IgD-negative memory B cell (primary cell): ENCODE measurements around the gene GTPBP6. TPM values are rescaled to one million over a fixed set of nuclear protein-coding genes. Genes with fewer than 3 reads are reported as not detected.

Experiments used
- H3K27ac Mint-ChIP-seq, 3 donors: one replicate each; pipeline ENCODE4 v1.8.0; 2020 to 2022; ENCODE audit warnings: mild to moderate bottlenecking in 3 of 3, mixed read lengths in 3 of 3, moderate library complexity in 1 of 3
- H3K27me3 Mint-ChIP-seq: one replicate; pipeline ENCODE4 v1.8.0; 2021; ENCODE audit warnings: mixed read lengths
- H3K36me3 Mint-ChIP-seq: one replicate; pipeline ENCODE4 v1.8.0; 2020; ENCODE audit warnings: mild to moderate bottlenecking, mixed read lengths
- H3K4me1 Mint-ChIP-seq, 3 donors: one replicate each; pipeline ENCODE4 v1.8.0; 2020 to 2022; ENCODE audit warnings: mixed read lengths in 3 of 3, mild to moderate bottlenecking in 1 of 3
- H3K4me3 Mint-ChIP-seq, 4 donors: one replicate each; pipeline ENCODE4 v1.8.0; 2020 to 2022; ENCODE audit warnings: mild to moderate bottlenecking in 4 of 4, mixed read lengths in 4 of 4, moderate library complexity in 3 of 4
- H3K9me3 Mint-ChIP-seq, 3 donors: one replicate each; pipeline ENCODE4 v1.8.0; 2020 to 2021; ENCODE audit warnings: mixed read lengths in 3 of 3, mild to moderate bottlenecking in 1 of 3
- polyA plus RNA-seq: library from polyadenylated mRNA; unstranded; fragments of 300-500 nt; fragmentation: Illumina TruSeq; gene quantifications from one replicate; pipeline ENCODE4 v1.2.3, GENCODE V29; 2021

The GTPBP6 gene
- polyA plus RNA-seq, 1 donor from 2014 or later, result 40.8 TPM

DNA sequence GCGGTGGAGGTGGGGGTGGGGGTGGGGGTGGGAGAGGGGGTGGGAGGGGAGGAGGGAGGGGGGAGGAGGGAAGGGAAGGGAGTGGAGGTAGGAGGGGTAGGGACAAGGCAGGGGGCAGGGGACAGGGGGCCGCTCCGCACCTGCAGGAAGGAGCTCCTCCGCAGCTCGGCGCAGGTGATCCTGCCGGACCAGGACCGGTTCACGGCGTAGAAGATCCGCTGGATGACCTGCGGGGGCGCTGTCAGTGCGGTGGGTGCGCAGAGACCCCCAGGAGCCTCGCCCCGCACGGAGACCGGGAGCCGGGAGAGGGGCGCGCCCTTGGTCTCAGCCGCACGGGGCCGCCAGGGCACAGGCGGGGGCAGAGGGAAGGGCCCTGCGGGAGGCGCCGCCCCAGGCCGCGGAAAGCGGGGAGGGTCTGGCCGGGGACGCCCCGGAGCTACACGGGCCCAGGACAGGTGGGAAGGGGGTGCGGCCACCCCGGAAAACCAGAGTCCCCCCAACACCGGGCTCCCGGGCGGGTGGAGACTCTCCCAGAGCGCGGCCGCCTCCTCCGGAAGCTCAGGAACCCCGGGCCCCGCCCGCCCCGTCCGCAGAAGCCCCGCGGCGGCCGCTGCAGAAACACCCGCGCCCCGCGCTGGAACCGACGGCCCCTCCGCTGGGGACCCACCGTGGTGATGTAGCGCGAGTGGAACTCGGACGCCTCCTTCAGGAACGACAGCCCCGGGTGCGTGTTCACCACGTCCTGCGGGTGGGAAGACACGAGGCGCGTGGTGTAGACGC is 27.6 kb upstream of the GTPBP6 start:
- Mint-ChIP-seq H3K4me3 (no peak overlapping the region), H3K27me3 (no peaks in the 10 kb centered on the region), H3K9me3 (peaks cover 0 to 1% (median 0%) of the 10 kb centered on the region in 3 donors), H3K4me1 (peaks cover 0 to 3% (median 0%) of the 10 kb centered on the region in 3 donors), H3K36me3 (peaks cover 2% of the 10 kb centered on the region), H3K27ac (no peak overlapping the region)

DNA sequence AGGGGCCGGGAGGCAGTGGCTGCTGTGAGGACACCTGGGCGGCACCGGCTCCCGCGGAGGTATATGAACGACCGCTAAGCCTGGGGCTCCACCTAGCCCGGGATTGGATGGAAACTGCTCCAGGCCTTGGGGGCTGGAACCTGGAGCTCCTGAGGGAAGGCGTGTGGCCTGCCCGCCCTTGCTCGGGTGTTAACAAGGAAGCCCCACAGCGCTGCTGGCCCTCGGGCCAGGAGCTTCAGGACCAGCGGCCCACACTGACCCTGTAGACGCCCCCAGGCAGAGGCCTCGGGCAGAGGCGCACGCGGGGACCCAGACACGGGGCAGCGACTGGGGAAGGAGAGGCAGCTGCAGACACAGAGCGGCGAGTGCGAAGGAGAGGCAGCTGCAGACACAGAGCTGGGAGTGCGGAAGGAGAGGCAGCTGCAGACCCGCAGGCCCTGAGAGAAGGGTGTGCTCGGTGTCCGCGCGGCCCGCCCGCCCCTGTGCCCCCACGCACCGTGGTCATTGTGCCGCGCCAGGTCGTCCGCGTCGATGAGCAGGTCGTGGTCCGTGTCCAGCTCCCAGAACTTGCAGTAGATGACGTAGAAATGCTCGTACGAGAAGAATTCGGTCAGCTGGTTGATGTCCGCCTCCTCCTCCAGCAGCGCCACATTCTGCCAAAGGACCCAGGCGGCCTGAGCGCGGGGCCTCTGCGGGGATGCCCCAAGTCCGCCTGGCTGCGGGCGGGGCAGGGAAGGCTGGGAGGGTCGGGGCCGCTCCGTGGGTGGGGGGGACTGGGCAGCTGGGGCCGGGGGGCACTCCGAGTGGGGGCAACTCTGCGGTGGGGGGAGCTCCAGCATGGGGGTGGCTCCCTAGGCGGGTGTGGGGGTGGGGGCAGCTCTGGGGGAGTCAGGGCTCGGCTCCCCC is 26.7 kb upstream of the GTPBP6 start:
- H3K27me3 Mint-ChIP-seq, result no peaks in the 10 kb centered on the region
- H3K4me1 Mint-ChIP-seq, result peaks cover 0 to 3% (median 0%) of the 10 kb centered on the region in 3 donors
- H3K9me3 Mint-ChIP-seq, result peaks cover 0 to 1% (median 0%) of the 10 kb centered on the region in 3 donors
- H3K27ac Mint-ChIP-seq, result no peak overlapping the region
- H3K4me3 Mint-ChIP-seq, result no peak overlapping the region
- H3K36me3 Mint-ChIP-seq, result peaks cover 2% of the 10 kb centered on the region

DNA sequence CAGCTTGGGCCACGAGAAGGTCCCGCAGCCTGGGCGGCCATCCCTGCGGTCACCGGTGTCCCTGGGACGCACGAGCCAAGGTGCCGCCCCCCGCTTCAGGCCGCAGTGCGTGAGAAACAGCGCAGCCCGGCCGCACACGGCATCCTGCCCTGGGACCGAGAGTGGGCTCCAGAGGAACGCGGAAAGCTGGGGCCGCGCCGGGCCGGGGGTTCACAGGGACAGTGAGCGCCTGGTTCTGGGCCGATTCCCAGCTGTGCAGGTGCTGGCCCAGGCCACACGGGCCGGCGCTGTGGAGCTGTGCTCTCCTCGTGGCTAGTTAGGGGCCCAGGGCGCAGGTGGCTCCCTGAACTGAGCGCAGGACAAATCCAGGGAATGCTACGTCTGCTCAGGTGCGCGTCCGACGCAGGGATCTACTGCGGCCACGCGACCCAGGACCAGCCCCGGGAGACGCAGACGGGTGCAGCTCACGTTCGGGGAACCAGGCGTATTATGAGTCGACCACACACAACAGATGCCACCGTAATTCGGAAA is 25.8 kb upstream of the GTPBP6 start:
- H3K9me3 Mint-ChIP-seq, result peaks cover 0 to 1% (median 0%) of the 10 kb centered on the region in 3 donors
- peaks cover 2% of the 10 kb centered on the region for H3K36me3 Mint-ChIP-seq
- H3K4me1 Mint-ChIP-seq, result peaks cover 0 to 3% (median 0%) of the 10 kb centered on the region in 3 donors
- H3K4me3 Mint-ChIP-seq, result no peak overlapping the region
- no peak overlapping the region for H3K27ac Mint-ChIP-seq
- no peaks in the 10 kb centered on the region for H3K27me3 Mint-ChIP-seq

DNA sequence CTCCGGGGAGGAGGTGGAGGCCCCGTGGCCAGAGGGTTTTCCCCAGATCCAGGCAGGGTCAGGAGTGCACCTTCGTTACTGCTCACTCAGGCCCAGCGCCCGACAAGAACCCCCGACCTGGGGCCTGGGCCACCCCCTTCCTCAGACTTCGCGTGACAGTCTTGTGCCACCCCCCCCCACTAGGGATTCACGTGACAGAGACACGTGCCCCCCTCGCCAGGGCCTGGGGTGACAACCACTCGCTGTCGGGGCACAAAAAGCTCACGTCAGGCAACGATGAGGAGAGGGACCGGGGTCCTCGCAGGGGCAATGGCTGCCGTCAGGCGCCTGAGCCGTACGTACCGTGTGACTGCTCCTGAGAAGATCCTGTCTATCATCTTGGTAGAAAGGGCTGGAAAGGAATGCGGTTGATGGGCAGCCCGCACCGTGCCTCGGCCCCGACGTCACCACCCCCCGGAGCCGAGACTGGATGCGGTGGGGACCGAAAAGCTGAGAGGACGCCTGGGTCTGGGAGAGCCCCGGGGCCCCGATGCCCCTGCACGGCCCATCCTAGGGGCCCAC is 23.0 kb upstream of the GTPBP6 start:
- peaks cover 0 to 2% (median 0%) of the 10 kb centered on the region in 3 donors for H3K4me1 Mint-ChIP-seq
- no peaks in the 10 kb centered on the region for H3K27me3 Mint-ChIP-seq
- peaks cover 0 to 1% (median 0%) of the 10 kb centered on the region in 3 donors for H3K9me3 Mint-ChIP-seq
- H3K27ac Mint-ChIP-seq, result peak overlapping the region in 1 of 3 donors; percentile 59
- H3K4me3 Mint-ChIP-seq, result no peak overlapping the region
- no peaks in the 10 kb centered on the region for H3K36me3 Mint-ChIP-seq

DNA sequence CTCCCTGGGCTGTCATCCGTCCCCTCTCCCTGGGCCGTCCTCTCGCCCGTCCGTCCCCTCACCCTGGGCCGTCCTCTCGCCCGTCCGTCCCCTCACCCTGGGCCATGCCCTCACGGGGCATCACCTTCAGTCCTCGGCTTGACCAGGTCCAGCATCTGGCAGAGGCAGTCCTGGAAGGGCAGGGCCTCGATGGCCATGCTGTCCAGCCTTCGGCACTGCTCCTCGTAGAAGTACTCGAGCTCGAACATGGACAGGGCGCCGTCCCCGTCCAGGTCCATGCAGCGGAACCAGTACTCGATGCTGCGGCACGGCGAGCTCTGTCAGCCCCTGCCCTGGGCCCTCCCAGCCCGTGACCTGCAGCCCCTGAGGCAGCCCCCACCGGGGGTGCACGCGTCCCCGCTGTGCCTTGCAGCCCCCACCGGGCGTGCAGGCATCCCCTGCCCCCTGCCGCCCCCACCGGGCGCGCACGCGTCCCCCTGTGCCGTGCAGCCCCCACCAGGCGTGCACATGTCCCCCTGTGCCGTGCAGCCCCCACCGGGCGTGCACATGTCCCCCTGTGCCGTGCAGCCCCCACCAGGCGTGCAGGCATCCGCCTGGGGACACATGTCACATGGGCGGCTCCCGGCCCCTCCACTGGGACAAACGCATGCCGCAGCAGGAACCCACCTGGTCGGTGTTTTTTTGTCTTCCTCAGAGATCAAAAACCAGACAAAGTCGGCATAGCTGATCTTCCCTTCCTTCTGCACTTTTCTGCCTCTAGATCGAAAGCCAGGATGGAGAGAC is 22.2 kb upstream of the GTPBP6 start:
- Mint-ChIP-seq H3K27ac (no peak overlapping the region), H3K4me1 (peaks cover 0 to 2% (median 0%) of the 10 kb centered on the region in 3 donors), H3K27me3 (no peaks in the 10 kb centered on the region), H3K4me3 (no peak overlapping the region), H3K9me3 (peaks cover 0 to 1% (median 0%) of the 10 kb centered on the region in 3 donors), H3K36me3 (peaks cover 4% of the 10 kb centered on the region)

DNA sequence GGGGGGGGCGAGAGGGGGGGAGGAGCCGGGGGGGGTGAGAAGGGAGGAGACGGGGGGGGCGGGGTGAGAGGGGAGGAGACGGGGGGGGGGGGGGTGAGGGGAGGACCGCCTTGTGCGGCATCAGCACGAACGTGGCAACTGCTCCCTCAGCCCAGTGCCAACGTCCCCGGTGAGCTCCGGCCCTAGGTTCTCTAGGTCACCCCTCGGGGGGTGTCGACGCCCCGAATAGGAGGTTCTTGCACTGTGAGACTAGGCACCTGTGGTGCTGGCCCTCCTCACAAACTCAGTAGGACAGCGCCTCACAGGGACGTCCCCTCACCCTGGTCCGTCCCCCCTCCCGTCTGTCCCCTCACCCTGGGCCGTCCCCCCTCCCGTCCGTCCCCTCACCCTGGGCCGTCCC is 21.5 kb upstream of the GTPBP6 start:
- H3K9me3 Mint-ChIP-seq, result peaks cover 0 to 1% (median 0%) of the 10 kb centered on the region in 3 donors
- H3K4me1 Mint-ChIP-seq, result peaks cover 0 to 2% (median 0%) of the 10 kb centered on the region in 3 donors
- no peaks in the 10 kb centered on the region for H3K27me3 Mint-ChIP-seq
- no peak overlapping the region for H3K27ac Mint-ChIP-seq
- peaks cover 4% of the 10 kb centered on the region for H3K36me3 Mint-ChIP-seq
- no peak overlapping the region for H3K4me3 Mint-ChIP-seq

DNA sequence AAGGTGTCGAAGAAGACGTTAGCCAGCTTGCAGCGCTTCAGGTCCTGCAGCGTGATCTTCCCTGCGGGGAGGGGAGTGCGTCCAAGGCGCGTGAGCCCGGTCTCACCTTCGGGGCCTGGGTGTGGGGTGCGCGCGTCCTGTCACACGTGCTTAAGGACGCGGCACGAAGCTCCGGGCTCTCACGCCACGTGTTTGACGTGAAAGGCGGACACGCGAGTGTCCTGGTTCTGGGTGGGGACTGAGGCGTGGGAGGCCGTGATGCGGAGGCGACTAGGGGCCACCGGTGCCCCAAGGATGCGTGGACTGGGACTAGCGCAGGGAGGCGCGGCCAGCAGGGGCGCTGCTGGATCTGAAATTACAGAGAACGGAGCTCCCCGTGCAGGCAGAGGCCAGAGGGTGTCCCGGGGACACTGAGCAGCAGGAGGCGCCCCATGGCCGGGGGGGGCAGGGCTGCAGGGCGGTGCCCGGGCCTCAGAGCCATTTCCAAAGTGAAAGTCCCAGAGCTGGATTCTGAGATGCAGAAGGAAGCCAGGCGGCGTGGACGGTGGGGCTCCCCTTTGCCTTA is 20.3 kb upstream of the GTPBP6 start:
- Mint-ChIP-seq H3K4me3 (peak overlapping the region in 1 of 4 donors; percentile 45), H3K27me3 (no peaks in the 10 kb centered on the region), H3K27ac (peak overlapping the region in 1 of 3 donors; percentile 59), H3K36me3 (peaks cover 4% of the 10 kb centered on the region), H3K9me3 (peaks cover 0 to 1% (median 0%) of the 10 kb centered on the region in 3 donors), H3K4me1 (peaks cover 0 to 2% (median 0%) of the 10 kb centered on the region in 3 donors)

DNA sequence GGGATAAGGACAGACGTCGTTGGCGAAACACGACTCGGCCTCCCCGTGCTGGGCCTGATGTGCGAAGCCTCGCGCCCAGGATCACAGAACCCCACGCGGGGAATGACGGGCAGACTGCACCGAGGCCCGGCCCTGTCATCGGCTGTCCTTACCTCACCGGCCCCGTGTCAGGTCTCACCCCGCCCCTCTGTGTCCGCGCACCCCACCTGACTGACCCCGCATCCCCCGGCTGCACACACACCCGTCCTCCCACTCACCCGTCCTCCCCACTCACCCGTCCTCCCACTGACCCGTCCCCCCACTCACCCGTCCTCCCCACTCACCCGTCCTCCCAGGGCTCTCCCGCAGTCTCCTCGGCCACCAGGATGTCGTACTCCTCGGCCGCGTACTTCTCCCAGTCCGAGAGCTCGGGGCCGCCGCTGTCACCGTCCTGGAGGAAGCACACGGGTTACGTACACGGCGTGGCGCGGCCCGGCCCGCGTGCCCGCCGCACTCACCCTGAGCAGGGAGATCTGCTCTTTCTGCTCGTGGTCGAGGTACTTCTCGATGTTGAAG is 19.8 kb upstream of the GTPBP6 start:
- Mint-ChIP-seq H3K27ac (no peak overlapping the region), H3K27me3 (no peaks in the 10 kb centered on the region), H3K36me3 (peaks cover 4% of the 10 kb centered on the region), H3K9me3 (peaks cover 0 to 1% (median 0%) of the 10 kb centered on the region in 3 donors), H3K4me1 (peaks cover 0 to 2% (median 0%) of the 10 kb centered on the region in 3 donors), H3K4me3 (peak overlapping the region in 1 of 4 donors; percentile 45)

DNA sequence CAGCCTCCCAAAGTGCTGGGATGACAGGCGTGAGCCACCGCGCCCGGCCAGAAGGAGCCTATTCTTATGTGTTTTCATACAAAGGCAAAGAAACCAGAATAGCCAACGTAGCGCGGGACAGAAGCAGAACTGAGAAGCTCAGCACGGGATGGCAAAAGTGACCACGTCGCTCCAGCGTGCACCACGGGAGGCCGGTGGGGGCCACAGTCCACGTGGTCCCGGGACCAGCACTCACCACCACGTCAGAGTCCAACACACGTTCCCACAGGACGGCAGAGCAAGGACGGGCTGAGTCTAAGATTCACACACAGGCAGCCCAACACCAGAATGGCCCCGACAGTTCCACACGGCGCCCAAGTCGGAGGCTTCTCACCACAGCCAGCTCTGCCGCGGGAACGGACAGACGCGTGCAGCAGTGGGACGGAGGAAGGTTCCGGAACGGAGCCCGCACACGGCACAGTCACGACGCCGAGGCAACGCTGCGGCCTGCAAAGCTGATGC is 18.8 kb upstream of the GTPBP6 start:
- no peak overlapping the region for H3K4me3 Mint-ChIP-seq
- no peak overlapping the region for H3K27ac Mint-ChIP-seq
- H3K9me3 Mint-ChIP-seq, result peaks cover 0 to 1% (median 0%) of the 10 kb centered on the region in 3 donors
- peaks cover 0 to 2% (median 0%) of the 10 kb centered on the region in 3 donors for H3K4me1 Mint-ChIP-seq
- H3K27me3 Mint-ChIP-seq, result no peaks in the 10 kb centered on the region
- peaks cover 4% of the 10 kb centered on the region for H3K36me3 Mint-ChIP-seq

DNA sequence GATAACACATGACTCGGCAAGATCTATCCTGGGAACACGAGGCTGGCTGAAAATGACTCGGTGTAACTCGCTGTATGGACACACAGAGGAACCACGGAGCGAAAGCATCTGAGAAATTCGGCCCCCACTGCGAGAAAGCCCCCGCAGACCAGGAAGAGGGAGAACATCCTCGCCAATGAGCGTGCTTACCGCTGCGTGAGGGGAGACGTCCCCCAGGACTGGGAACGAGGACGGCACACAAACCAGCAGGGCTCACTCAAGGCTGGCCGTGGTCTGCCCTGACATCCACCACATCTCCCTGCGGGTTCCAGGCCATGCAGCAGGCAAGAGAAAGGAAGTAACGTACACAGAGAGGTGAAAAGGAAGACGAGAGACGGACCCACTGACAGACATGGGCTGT is 17.6 kb upstream of the GTPBP6 start:
- Mint-ChIP-seq H3K4me3 (no peak overlapping the region), H3K27me3 (no peaks in the 10 kb centered on the region), H3K27ac (no peak overlapping the region), H3K4me1 (peaks cover 0 to 1% (median 0%) of the 10 kb centered on the region in 3 donors), H3K9me3 (no peaks in the 10 kb centered on the region), H3K36me3 (peaks cover 4% of the 10 kb centered on the region)

DNA sequence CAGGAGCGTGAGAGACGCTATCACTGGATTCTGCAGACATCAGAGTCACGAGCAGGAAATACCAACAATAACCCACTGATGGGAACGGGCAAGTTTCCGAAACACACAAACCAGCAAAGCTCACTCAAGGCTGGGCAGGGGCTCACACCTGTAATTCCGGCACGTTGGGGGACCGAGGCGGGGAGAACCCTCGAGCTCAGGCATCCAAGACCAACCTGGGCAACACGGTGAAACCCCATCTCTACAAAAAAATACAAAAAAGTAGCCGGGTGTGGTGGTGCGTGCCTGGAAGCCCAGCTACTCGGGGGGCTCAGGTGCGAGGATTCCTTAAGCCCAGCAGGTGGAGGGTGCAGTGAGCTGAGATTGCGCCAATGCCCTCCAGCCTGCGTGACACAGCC is 17.2 kb upstream of the GTPBP6 start:
- H3K9me3 Mint-ChIP-seq, result no peaks in the 10 kb centered on the region
- no peaks in the 10 kb centered on the region for H3K27me3 Mint-ChIP-seq
- H3K27ac Mint-ChIP-seq, result peak overlapping the region in 1 of 3 donors; percentile 27
- no peak overlapping the region for H3K4me3 Mint-ChIP-seq
- peaks cover 4% of the 10 kb centered on the region for H3K36me3 Mint-ChIP-seq
- H3K4me1 Mint-ChIP-seq, result peaks cover 0 to 1% (median 0%) of the 10 kb centered on the region in 3 donors

DNA sequence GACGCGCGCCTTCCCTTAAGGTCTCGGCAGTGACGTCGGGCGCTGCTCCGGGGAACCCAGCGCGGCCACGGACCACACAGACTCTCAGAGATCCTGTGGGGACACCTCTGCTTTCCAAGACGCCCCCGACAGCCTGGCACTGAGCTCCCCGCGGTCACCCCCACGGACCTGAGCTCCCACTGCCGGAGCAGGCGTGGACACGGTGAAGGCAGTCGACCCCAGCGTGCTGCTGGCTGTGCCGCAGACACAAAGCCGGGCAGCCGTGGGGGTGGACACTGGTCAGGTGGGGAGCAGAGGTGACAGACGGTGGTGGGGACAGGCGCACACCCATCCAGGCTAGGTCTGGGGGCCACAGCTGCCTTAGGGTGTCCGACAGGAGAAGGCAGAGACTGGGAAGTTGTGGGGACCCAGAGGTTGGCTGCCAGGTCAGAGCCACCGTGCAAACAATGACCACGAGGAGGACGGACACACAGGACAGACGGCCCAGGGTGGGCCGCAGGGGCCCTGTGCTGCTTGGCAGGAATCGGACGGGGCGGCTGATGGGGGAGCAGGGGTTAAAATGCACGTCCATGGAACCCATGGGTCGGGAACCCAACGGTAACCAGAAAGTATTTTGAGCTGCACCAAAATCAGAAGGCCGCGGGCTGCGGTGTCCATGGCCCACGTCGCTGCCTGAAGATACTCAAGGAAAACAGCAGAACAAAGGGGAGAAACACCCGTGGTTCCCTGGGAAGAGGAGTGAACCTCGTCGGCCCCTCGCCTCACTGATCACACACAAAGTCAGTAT is 16.6 kb upstream of the GTPBP6 start:
- Mint-ChIP-seq H3K4me3 (no peak overlapping the region), H3K4me1 (peaks cover 0 to 1% (median 0%) of the 10 kb centered on the region in 3 donors), H3K36me3 (peaks cover 4% of the 10 kb centered on the region), H3K27ac (peak overlapping the region in 1 of 3 donors; percentile 27), H3K27me3 (no peaks in the 10 kb centered on the region), H3K9me3 (no peaks in the 10 kb centered on the region)
